Stimulated activated CD8-positive, alpha-beta memory T cell treated with anti-CD3 and anti-CD28 coated beads, Interleukin-15, amount 100 ng/mL, for 48 hours (primary cell): ENCODE results near the gene SETMAR.
"Not testable (repeated sequence)": the region's sequence is repeated elsewhere in the genome, so short reads cannot be mapped to it uniquely, and the experiment has no call there.

Experiments used
- DNase-seq, 2 donors: peaks; one replicate each; pipeline ENCODE4 v3.0.0-alpha.2; 2020; ENCODE audit warnings: low read depth in 2 of 2

SETMAR gene

DNA sequence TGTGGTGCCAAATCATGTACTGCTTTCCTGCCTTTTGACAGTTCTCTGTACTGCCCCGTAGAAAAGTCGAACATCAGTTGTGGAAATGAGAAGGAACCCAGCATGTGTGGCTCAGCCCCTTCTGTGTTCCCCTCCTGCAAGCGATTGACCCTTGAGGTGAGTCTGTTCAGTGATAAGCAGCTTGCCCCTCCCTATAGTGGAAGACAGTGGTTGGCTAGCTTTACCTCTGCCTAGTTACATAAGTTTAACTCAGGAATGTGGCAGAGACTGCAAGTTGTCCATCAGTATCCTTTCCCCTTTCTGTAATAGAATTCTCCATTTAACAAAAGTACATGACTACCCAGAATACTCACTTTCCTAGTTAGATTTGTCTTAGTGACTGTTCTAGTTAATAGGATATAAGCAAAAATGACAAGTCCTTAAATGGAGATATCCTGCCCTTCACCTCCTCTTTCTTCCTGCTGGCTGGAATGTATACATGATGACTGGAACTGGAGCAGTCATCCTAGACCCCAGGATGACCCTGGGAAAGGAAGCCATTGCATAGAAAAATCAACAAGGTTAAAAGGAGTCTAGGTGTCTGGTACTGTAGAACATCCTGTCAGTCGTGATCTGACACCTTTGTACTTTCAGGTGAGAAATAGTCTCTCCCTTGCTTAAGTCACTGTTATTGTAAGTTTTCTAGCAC is 10.6 kb downstream of the SETMAR start:
- DNase-seq: no peak

DNA sequence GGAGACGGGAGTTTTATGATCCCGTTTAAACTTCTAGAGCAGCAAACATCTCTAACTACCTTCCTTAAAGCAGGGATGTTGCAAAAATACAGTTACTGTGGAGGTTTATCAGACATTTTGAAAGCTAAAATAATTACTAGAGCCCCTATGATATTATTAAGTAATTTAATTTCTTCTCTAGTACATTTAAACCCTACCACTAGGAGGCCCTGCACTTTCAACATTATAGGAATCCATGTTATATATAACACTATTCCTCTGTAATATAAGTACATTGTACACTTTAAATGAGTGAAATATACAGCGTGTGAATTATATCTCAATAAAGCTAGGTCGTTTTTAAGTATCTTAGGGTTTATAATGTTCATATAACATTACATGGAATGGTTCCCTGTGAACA is 11.5 kb downstream of the SETMAR start:
- DNase-seq: no peak

DNA sequence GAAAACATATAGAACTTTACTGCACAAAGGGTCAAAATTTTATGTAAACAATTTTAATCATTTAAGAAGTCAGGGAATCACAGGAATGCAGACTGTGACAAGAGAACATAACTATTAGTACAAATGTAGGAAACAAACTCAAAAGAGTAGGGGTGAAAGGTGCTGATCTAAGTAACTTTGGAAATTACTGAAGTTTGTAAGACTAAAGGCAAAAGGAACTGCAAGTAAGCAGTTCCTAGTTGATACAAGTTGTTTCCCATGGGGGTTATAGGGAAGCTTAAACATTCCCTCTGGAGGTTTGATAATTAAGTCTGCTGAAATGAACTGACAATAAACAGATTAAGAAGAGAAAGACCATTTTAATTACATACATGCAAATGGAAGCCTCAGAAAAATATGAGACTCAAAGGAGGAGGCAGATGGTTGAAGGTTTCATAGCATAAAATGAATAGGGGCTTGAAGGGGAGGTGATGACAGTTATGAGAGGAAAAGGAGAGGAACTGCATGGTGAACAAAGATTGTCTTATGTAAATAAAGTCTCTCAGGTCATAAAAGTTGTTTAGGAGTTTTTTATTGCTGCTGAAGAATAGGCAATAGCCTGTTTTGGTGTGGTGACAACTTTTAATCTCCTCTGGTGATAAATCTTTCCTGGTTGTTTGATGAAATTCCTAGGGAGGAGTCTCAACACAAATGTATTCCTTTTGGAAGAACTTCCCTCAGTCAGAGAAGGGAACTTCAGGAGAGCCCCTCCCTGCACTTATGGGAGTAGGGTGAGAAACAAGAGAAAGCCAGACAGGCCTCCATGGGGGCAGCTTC is 17.1 kb downstream of the SETMAR start:
- DNase-seq: no peak

DNA sequence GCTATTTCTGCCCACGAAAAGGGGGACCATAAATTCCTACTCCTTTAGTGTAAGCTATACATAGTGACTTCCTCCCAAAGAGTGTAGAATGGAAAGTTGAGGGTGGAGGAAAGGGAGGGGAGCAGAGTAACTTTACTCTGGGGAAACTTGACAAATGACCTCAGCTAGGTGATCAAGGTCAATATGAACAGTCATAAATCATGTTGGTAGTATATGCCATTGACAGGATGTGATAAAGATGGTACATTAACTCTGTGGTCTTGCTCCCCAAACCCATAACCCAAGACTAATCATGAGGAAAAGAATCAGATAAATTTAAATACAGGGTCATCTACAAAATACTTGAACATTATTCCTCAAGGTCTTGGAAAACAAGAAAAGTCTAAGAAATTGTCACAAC is 18.6 kb downstream of the SETMAR start:
- no peak for DNase-seq

DNA sequence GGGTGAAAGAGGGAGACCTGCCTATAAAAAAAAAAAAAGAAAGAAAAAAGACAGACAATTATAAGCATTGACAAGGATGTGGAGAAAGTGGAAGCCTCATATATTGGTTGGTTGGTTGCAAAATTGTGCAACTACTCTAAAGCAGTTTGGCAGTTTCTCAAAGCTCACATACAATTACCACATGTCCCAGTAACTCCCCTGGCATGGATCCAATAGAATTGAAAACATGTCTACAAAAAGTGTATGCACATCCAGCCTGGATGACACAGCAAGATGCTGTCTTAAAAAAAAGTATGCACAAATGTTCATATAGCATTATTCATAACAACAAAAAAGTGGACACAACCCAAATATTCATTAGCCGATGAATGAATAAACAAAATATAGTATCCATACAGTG is 19.5 kb downstream of the SETMAR start:
- DNase-seq: no peak

DNA sequence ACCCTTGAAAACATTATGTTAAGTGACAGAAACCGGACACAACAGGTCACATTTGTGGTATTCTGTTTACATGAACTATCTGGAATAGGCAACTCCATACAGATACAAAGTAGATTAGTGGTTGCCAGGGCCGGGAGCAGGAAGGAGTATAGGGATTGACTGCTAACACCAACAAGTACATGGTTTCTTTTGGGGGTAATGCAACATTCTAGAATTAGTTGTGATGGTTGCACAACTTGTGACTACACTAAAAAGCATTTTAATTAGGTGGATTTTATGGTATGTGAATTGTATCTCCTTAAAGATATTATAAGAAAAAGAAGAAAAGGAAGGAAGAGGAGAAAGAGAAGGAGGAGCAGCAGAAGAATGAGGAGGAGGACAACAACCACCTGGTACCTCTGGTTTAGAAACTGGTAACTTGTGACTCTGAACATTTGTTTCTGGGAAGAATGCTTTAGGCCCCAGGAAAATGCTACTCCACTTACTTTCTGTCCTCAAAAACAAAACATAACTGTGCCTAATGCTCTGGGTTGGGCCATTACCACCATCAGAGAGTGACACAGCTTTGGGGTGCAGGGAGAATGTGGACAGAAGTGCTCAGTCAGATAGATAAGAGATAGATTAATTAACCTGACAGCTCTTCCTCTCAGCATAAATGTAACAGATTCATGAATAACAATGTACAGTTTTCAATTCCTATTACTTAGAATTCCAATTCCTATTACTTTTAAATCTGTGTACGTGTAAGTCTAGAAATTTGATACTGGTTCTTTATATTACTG is 20.3 kb downstream of the SETMAR start:
- no peak for DNase-seq

DNA sequence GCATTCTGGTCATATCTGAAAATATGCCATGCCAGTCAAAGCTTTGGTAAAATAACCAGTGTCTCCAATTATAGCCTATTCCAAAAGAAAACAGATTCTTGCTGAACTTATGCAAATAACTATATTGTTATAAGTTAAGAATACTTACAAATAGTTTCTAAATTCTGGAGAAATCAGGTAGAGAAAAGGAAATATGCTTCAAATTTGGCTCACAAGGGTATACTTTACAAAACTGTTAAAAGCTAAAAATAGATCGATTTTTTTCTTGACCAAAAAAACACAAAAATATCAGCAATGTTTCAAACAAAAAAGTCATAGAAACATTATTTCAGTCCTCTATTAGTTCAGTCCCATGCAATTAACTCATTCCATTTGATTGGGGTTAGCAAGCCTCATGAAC is 23.7 kb downstream of the SETMAR start:
- DNase-seq: no peak

DNA sequence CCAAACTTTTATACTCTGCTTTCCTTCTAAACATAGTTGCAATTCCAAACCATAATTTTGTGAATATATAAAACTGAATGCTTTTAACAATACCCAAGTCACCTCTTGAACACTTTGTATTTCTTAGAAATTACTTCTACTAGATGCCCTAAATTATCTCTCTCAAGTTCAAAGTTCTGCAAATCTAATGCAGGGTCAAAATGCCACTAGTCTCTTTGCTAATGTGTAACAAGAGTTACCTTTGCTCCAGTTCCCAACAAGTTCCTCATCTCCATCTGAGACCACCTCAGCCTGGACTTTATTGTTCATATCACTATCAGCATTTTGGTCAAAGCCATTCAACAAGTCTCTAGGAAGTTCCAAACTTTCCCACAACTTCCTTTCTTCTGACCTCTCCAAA is 26.6 kb downstream of the SETMAR start:
- DNase-seq: not testable (repeated sequence)

DNA sequence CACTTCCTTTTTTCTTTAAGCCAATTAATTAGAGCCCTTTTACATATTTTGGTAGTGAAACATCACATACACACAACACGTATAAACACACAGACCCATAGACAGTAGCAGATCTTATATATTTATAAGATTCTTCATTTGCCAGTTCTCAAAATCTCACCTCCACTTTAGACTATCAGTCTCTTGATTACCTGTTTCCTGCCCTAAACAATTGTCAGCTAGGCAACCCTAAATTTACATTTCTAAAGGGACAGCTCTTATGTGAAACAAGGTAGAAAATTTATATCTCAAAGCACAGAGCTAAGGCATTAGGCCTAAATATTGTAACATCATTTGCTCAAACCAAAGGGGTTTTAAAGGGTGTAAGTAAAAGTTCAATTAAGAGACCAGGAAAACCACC is 28.9 kb downstream of the SETMAR start:
- no peak for DNase-seq

DNA sequence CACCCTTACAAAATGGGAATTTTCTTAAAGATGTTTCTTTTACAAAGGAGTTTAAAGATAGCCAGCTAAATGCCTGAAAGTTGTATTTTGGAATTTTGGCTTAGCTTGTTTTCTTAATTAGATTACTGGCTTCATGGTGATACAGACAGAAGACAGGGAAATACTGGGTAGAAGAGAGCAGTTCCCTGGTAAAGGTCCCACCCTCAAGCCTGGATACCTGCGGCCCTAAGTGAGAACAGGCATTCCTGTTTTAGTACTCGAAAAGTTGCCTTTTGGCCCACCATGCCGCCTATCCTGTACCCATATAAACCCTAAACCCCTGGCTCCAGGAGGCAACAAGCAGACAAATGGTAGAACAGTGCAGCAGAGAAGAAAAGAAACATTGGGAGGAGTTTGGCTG is 29.4 kb downstream of the SETMAR start:
- no peak for DNase-seq

DNA sequence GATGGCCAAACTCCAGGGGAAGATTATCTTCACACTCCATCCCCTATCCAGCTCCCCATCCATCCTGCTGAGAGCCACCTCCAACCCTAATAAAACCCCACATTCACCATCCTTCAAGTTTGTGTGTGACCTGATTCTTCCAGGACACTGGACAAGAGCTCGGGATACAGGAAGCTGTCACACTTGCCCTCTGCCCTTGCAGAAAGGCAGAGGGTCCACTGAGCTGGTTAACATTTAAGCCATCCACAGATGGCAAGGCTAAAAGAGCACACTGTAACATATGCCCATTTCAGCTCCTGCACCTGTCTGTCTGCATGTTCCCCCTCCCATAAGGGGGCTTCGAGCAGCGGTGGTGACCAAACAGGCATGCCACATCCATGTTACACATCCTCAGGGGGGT is 29.8 kb downstream of the SETMAR start:
- no peak for DNase-seq

DNA sequence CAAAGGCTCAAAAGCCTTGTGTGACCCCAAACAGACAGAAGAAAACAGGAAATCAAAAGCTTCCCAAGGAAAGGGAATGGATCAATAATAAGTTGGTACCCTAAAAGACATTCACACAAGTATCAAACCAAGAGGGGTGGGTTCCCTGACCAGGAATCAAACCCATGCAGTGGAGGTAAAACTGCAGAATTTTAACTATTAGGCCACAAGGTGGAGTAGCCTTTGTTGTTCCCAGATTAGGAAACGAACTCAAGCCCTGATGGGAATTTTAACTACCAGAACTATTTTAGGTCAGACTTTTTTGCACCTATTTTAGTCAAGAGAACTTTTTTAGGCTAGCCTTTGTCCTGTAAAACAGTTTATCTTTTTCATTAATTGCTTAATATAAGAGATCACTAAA is 31.4 kb downstream of the SETMAR start:
- no peak for DNase-seq

DNA sequence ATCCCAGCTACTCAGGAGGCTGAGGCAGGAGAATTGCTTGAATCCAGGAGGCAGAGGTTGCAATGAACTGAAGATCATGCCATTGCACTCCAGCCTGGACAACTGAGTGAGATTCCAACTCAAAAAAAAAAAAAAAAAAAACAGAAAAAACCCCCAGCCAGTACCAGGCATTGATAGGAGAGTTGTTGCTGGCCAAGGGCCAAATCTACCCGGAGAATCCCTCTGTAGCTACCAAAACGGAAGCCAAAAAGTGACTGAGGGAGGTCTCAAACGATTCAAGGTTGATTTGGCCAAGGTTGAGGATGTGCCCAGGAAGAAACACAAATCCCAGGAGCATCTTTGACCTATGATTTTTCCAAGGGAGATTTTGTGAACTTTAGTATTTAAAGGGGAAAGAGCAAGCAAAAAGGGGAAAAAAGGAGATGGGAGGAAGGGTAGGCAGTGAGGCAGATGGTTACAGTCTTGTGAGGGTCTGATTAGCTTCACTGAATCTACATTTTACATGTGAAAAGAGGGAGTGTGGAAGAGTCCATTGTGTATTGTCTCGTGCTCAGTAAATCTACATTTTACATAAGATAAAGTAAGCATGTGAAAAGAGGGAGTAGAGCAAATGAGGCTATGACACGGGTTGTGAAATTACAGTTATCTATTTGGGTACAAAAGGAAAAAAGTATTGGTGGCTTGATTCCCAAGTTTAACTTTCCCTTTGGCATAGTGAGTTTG is 32.8 kb downstream of the SETMAR start:
- DNase-seq: no peak

DNA sequence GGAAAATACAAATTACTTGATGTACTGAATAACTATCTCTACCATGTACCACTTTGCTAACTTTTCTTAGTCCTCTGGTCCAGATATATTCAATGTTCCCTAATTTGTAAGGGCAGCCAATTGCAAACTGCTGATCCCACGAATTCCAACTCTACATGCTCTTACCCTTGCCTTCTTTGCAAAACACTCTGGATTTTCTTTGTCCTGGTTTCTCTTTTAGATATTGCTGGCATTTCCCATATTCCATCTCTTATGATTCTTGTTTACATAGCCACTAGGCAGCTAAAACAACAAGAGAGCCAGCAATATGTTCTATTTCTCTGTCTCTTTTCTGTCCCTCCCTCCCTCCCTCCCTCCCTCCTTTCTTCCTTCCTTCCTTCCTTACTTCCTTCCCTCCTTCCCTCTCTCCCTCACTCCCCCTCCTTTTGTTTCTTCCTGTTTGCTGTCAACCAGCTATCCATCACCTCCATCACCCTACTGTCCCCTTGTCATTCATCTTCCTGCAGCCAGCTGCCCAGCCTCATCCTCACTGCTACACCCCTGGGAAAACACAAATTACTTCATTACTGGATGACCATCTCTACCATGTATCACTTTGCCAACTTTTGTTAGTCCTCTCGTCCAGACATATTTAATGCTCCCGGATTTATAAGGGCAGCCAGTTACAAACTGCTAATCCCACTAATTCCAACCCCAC is 33.8 kb downstream of the SETMAR start:
- DNase-seq: no peak

DNA sequence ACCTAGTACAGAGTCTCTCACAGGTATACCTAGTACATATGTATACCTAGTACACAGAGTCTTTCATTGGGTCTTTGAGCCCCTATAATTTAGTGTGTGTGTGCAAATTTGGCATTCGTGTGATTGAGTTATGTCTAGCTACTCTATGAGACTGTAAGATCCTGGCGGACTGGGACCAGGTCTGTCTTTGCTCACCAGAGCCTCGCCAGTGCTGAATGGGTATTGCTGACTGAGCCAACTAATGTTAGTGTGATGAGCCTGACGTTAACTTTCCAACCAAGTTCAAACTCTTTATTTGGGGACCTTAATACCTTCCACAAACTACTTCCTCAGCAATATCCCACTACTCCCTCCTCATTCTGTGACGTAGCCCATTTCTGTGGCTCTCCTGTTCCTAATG is 35.6 kb downstream of the SETMAR start:
- no peak for DNase-seq

DNA sequence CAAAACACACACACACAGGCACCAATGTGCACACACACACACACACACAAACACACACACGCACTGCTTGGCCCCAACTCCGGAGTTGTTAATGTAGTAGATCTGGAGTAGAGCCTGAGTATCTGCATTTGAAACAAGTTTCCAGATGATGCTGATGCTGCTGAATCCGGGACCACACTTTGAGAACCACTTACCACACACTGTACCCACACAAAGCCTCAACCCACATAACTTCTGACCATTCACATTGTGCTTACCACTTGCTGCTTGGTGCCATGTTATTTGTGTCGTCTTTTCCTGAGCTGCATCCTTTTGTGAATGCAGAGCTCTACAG is 36.9 kb downstream of the SETMAR start:
- DNase-seq: no peak

DNA sequence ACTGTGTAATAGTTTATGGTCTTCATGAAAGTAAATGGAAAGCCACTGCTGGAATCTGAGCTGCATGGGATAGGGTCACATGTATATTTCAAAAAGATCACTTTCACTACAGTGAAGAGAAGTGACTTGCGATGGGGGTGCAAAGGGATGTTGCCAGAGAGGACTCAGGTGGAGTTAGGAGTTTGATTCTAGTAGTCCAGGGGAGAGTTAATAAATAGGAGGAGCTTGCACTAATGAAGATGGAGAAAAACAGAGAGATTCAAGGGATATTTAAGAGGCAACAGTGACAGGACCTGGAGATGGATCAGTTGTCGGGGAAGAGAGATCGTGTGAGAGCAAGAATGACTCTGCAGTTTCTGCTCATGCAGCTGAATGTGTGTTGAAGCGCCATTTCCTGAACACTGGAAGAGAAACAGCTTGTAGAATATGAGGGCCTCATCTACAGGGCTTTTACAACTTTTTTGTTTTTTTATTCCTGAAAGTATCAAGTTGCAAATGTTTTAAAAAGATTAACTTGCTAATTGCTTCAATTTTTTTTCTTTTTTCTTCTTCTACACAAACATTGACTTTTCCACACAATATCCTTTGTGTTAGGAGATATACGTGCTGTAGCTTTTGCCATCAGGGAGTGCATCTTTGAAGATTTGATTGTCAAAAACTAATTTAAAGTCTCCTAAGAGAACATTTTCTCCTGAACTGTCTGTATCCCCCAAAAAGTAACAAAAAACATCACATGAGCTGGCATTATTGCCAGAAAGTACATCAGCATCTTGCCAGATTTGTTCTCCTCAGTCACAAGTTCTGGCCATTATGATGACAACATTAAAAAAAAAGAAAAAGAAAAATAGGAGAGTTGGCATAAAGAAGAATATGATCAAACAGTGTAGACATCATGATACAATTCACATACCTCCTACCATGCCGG is 37.5 kb downstream of the SETMAR start:
- no peak for DNase-seq

DNA sequence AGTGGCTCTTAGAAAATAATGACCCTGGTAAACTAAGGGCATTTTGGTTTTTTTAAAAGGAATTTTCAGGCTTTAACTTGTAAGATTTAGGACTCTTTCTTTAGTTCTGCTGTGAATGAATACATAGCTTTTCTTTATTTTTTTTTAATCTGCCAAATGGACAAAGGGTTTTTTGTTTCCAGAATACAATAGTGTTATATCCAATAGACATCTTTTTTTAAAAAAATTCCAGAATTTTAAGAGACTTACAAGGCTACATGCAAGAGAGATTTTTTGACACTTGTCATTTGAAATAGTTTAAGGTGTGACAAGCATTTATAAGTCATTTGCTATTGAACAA is 38.1 kb downstream of the SETMAR start:
- no peak for DNase-seq

DNA sequence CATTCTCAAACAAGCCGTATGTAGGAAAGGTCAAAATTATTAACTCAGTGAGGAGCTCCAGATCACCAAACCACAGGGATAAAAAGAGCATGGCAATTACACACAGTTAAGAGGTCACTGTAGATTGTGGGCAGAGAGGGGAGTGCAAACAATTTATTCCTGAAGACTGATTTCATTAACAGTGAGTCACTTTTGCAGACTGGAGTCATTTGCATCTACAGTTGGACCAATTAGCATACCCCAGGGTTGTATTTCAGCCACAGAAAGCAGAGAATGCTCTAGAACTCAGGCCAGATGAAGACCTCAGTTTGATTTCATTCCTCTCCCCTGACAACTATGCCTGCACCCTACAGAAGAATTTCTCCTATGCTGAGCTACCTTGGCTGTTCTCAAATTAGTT is 40.1 kb downstream of the SETMAR start:
- DNase-seq: no peak

DNA sequence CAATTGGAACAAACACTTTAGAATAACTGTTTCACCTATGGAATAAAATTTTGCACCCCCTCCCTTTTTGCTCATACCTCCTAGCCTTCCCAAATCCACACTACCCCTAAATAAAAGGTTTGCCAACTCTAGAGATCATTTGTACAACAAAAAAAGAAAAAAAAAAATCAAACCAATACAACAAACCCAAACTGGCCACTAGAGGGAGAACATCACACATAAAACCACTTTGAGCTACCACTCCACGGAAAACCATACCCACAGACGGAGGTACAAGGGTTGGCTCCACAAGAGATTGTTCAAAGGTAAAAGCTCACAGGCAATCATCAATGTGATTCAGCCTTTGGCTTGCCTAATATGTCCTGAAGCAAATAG is 47.6 kb downstream of the SETMAR start:
- peak in 1 of 2 donors; percentile 8 for DNase-seq
